GOT3 (cell line): ENCODE results near the gene SLIT1.
"Not testable (repeated sequence)": the region's sequence is repeated elsewhere in the genome, so short reads cannot be mapped to it uniquely, and the experiment has no call there.

ENCODE experiments used
- DNase-seq: peaks from one replicate; lab custom pipeline; 2025; ENCODE audit warnings: mixed read lengths; lab: John Stamatoyannopoulos, UW

Gene SLIT1

GRCh38 chr10:97042716-97043562, 142.8 kb downstream of the SLIT1 start:
- no peak for DNase-seq

GRCh38 chr10:97042081-97042480, 143.7 kb downstream of the SLIT1 start:
- no peak for DNase-seq

- no peak for DNase-seq
These were observed 145.1 kb downstream of the SLIT1 start for GRCh38 chr10:97040706-97041105.

- DNase-seq = no peak
These were observed 145.5 kb downstream of the SLIT1 start for GRCh38 chr10:97040248-97040584.

GRCh38 chr10:97039538-97040247, 146.1 kb downstream of the SLIT1 start:
- no peak for DNase-seq

GRCh38 chr10:97038688-97039087, 147.1 kb downstream of the SLIT1 start:
- no peak for DNase-seq

- peak; percentile 35 for DNase-seq
These were observed 148.1 kb downstream of the SLIT1 start for GRCh38 chr10:97037365-97038361.

GRCh38 chr10:97034958-97035769, 150.6 kb downstream of the SLIT1 start:
- no peak for DNase-seq

GRCh38 chr10:97034301-97034700, 151.5 kb downstream of the SLIT1 start:
- no peak for DNase-seq

- DNase-seq = not testable (repeated sequence)
These were observed 151.9 kb downstream of the SLIT1 start for GRCh38 chr10:97033841-97034240.

GRCh38 chr10:97032624-97033023, 153.1 kb downstream of the SLIT1 start:
- DNase-seq = no peak

- no peak for DNase-seq
These were observed 154.3 kb downstream of the SLIT1 start for GRCh38 chr10:97031459-97031858.

GRCh38 chr10:97030894-97031293, 154.9 kb downstream of the SLIT1 start:
- DNase-seq = no peak

GRCh38 chr10:97029271-97029670, 156.5 kb downstream of the SLIT1 start:
- no peak for DNase-seq

GRCh38 chr10:97028832-97029178, 157.0 kb downstream of the SLIT1 start:
- DNase-seq = no peak

- no peak for DNase-seq
These were observed 157.5 kb downstream of the SLIT1 start for GRCh38 chr10:97028126-97028831.

GRCh38 chr10:97025613-97026242, 160.0 kb downstream of the SLIT1 start:
- DNase-seq = no peak

- no peak for DNase-seq
These were observed 161.3 kb downstream of the SLIT1 start for GRCh38 chr10:97024168-97025073.
